GM19397 (cell line): Measurements from ENCODE around the gene PDE6B.
"Not testable (repeated sequence)": the region's sequence is repeated elsewhere in the genome, so short reads cannot be mapped to it uniquely, and the experiment has no call there.

ENCODE experiments used
- ATAC-seq: cut with Tn5 transposase; IDR thresholded peaks from one replicate; pipeline ENCODE4 v1.9.1; 2021; ENCODE audit warnings: mild to moderate bottlenecking, moderate library complexity; ENCODE audit not compliant: unreplicated experiment

PDE6B gene

DNA sequence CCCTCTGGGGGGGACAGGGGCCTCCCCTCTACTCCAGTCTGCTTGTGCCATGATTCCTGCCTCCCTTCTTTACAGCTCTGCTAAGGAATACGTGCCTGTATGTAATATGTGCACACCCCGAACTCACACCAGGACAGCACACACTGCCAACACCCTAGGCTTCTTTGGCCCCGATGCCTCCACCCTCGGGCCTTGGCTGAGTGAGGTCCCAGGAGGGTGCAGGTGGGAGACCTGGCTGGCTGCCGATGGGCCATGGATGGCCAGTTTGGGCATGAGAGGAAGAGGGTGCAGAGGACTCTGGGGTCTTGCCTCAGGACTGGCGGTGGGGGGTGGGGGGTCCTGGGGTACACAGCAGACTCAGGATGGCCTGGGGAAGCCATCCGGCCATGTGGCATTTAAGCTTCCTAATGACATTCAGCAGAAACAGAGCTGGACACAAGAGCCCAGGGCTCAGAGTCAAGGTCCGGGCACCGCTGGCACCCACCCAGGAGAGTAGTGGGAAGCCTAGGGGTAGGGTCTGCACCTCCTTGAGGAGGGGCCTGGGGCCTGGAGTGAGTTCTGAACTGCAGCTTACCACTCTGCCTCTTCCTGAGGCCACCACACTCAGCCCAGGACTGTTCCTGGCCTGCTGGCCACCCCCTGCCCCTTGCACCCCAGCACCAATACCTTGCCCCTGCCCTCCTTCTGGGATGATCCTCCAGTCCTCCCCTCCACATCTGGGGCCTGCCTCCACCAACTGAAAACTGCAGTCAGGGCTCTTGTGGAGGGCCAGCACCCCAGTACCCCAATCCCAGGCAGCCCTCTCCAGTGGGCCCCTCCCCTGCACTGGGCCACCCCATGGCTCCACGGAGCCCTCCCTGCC, 78.2 kb downstream of the PDE6B start:
- ATAC-seq, result no peak

DNA sequence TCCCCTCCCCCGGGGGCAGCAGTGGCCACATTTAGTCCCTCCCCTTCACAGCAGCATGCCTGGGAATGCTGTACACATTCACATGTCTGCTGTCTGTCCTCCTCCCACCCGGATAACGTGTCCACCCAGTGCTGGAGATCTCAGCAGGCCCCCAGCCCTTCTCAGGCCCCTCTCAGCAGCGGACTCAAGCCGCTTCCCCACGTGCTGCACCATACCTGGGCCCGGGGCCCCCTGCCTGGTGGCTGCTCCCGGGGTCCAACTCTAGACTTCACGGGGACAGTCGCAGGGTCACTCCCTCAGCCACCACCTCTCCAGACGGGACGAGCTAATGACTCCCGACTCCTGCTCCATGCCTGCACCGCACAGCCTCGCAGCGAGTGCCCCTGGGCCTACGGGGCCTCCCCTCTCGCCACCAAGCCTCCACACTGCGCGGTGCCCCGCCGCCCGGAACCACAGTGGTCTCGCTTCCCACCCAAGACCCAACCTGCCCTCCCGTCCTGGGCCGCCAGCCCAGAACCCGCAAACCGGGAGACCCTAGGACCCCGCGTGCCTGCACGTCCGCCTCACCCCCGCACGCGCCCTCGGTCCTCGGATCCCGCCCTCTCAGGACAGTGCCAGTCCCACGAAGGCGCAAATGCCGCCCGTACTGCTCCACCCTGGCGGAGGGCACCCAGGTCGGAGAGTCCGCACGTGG, 79.0 kb downstream of the PDE6B start:
- no peak for ATAC-seq

DNA sequence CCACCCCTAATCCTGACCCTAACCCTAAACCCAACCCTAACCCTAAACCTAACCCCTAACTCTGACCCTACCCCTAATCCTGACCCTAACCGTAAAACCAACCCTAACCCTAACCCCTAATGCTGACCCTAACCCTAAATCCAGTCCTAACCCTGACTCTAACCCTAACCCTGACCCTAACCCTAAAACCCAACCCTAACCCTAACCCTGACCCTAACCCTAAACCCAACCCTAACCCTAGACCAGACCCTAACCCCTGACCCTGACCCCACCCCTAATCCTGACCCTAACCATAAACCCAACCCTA, 79.6 kb downstream of the PDE6B start:
- ATAC-seq, result no peak

DNA sequence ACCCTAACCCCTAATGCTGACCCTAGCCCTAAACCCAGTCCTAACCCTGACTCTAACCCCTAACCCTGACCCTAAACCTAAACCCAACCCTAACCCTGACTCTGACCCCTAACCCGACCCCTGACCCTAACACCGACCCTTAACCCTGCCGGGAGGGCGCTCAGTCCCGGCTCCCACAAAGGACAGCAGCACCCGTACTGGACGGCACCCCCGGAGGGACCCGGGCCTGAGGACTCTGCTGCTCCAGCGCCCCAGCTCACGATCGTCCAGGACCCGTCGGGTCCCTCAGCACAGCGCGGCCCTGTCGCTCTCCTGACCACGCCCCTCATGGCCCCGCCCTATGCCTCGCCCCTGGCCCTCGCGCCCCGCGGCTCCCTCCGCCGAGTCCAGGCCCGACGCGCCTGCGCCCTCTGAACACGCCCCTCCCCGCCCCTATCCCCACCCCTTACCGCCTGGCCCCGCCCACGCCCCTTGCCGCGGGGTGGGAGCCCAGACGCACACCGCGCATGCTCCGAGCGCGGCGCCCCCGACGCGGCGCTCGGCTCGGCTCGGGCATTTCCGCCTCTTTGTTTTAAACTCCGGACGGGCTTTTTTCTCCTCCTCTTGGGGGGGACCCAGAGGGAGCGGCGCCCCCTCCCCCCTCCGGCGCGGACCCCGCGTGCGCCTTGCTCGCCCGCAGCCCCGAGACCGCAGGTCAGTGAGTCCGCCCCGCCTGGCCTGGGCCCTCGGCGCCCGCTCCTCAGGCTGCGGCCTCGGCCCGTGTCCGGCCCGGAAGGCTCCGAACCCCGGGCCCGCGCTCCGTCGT, 80.1 kb downstream of the PDE6B start, which contains the start of gene PCGF3:
PCGF3 (plus strand) TSS at position 555 of the 805 bp plus-strand sequence. CDS start 27,849 bp downstream, outside the sequence.
- ATAC-seq, result peak; percentile 91

DNA sequence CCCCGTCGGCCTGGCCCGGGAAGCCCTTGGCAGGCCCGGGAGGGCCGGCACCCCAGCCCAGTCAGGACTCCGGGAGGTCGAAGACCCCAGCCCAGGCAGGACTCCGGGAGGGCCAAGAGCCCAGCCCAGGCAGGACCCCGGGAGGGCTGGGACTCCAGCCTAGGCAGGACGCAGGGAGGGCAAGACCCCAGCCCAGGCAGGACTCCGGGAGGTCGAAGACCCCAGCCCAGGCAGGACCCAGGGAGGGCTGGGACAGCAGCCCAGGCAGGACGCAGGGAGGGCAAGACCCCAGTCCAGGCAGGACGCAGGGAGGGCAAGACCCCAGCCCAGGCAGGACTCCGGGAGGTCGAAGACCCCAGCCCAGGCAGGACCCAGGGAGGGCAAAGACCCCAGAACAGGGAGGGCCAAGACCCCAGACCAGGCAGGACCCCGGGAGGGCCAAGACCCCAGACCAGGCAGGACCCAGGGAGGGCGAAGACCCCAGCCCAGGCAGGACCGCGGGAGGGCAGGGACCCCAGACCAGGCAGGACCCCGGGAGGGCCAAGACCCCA, 80.8 kb downstream of the PDE6B start:
- not testable (repeated sequence) for ATAC-seq

DNA sequence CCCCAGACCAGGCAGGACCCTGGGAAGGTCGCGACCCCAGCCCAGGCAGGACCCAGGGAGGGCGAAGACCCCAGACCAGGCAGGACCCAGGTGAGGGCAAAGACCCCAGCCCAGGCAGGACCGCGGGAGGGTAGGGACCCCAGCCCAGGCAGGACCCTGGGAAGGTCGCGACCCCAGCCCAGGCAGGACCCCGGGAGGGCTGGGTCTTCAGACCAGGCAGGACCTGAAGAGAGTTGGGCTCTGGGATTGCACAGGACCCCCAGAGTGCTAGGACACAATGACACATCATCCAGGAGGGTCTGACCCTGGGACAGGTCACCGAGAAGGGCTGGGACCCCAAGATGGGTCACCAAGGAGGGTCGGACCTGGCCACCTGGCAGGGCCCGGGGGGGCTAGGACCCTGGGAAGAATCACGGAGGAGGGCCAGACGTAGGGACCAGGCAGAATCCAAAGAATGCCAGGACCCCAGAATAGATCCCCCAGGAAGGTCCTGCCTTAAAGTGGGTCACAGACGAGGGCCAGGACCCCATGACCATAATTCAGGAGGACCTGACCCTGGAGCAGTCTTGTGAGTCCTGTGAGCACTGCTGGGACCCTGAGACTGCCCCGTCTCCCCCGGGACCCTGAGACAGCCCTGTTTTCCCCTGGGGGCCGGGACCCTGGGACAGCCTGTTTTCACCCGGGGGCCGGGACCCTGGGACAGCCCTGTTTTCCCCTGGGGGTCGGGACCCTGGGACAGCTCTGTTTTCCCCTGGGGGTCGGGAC, 81.6 kb downstream of the PDE6B start:
- ATAC-seq, result no peak

DNA sequence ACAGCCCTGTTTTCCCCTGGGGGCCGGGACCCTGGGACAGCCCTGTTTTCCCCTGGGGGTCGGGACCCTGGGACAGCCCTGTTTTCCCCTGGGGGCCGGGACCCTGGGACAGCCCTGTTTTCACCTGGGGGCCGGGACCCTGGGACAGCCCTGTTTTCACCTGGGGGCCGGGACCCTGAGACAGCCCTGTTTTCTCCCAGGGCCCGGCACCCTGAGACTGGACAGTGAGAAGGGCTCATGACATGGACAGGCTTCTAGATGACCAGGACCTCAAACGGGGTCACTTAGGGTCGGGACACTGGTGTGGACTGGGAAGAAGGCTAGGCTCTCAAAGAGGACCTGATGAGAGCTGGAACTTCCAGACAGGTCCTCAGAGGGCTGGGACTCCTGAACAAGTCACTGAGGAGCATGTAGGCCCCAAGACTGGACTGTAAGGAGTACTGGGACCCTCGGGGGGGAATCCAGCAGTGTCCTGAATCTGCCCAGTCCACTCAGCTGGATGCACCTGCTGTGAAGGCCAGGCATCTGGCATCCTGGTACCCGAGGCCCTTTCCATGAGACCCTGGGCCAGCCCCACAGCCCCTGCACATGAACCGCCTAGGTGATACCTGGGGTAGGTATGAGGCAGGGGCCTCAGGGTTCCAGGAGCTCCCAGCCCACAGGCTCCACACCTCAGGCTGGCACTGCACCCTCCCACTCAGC, 82.7 kb downstream of the PDE6B start:
- no peak for ATAC-seq

DNA sequence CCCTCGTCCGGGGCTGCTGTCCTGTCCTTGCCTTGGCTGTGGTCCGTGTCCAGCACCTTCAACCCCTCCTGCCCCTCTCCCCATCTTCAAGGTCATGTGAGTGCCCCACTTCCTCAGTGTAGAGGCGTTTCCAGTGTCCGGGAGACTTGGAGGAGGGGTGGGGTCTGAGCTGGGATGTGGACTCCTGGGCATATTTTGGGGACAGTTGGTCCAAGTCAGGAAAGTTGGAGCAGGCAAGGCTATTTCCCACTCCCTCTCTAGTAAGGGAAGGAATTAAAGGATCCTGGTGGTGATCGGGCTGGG, 83.2 kb downstream of the PDE6B start:
- ATAC-seq, result no peak

DNA sequence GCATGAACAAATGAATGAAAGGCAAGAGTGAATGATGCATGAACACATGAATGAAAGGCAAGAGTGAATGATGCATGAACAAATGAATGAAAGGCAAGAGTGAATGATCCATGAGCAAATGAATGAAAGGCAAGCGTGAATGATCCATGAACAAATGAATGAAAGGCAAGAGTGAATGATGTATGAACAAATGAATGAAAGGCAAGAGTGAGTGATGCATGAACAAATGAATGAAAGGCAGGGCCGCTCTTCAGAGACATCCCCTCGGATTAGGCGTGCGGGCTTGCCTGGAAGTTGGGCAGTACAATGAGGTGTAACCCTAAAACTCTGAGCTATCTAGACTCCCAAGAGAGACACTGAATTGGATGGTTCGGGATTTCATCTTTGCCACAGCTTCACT, 84.0 kb downstream of the PDE6B start:
- no peak for ATAC-seq

DNA sequence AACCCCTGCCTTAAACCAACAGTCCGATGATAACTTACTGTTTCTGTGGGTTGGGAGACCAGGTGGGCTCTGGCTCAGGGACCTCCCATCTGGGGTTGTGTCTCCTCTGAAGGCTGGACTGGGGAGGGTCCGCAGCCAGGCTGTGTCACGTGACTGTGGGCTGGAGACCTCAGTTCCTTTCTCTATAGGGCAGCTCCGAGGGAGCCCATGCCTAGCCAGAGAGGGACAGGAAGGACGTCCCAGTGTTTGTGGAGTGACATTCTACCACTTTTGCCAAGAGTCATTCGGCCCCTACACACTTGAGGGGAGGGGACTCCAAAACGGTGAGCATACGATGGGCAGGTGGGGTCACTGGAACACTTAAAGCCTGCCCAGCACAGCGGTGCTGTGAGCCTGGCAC, 84.7 kb downstream of the PDE6B start:
- ATAC-seq, result no peak

DNA sequence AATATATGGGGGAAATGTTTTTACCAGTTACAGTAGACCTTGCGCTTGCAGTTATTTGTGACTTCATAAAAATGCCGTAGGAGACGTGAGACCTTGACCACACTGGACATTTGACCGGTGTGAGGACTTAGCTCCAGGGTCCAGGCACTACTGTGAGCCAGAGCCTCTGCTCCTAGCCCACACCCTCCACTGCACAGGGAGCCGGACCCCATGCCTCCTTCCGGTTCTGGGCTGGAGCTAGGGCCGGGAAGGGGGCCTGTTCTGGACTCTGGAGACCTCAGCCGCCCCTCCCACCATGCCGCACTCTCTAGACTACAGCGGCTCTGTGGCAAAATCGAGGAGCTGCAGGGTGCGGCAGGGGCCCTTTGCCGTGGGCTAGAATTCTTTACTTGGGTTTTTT, 85.5 kb downstream of the PDE6B start:
- no peak for ATAC-seq

DNA sequence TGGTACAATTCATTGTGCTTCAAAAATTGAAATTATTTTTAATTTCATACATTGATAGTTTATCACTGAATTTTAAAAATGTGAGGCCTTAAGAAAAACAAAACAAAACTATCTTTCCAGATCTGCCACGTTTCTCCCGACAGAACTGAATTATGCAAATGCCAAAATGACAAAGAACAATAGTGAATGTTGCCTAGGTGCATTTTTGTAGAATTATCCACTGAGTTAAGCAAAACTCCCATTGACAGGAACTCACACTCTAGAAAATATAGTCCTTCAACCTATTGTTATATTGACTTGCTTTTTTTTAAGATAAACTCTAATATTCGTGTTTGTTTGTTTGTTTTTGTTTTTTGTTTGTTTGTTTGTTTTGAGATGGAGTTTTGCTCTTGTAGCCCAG, 86.7 kb downstream of the PDE6B start:
- ATAC-seq, result no peak

DNA sequence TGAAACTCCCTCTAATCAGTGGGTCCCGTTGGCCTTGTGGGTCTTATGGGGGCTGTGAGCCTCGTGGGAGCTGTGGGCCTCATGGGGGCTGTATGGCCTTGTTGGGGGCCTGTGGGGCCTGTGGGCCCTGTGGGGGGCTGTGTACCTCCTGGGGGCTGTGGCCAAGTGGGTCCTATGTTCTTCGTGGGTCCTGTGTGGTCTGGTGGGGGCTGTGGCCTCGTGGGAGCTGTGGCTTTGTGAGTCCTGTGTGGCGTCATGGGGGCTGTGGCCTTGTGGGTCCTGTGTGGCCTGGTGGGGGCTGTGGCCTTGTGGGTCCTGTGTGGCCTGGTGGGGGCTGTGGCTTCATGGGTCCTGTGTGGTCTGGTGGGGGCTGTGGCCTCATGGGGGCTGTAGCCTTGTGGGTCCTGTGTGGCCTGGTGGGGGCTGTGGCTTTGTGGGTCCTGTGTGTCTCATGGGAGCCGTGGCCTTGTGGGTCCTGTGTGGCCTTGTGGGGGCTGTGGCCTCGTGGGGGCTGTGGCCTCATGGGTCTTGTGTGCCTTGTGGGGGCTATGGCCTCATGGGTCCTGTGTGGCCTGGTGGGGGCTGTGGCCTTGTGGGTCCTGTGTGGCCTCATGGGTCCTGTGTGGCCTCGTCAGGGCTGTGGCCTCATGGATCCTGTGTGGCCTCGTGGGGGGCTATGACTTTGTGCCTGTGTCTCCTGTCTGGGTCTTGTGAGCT, 87.7 kb downstream of the PDE6B start:
- no peak for ATAC-seq

DNA sequence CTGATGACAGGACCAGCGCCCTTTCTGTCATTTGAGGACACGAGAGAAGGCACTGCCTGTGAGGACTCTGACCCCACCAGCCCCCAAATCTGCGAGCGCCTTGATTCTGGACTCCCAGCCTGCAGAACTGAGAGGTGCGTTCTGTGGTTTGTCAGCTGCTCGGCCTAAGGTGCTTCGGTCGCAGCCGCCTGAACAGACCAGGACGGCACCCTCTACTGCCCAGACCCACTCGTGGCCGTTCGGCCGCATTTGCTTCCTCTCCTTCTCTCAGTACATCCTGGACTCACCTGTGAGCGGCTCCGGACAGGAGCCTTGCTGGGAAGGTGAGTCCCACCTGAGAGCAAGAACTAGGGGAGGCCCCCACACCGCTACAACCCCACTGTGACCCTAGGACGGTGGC, 88.7 kb downstream of the PDE6B start:
- ATAC-seq, result no peak

DNA sequence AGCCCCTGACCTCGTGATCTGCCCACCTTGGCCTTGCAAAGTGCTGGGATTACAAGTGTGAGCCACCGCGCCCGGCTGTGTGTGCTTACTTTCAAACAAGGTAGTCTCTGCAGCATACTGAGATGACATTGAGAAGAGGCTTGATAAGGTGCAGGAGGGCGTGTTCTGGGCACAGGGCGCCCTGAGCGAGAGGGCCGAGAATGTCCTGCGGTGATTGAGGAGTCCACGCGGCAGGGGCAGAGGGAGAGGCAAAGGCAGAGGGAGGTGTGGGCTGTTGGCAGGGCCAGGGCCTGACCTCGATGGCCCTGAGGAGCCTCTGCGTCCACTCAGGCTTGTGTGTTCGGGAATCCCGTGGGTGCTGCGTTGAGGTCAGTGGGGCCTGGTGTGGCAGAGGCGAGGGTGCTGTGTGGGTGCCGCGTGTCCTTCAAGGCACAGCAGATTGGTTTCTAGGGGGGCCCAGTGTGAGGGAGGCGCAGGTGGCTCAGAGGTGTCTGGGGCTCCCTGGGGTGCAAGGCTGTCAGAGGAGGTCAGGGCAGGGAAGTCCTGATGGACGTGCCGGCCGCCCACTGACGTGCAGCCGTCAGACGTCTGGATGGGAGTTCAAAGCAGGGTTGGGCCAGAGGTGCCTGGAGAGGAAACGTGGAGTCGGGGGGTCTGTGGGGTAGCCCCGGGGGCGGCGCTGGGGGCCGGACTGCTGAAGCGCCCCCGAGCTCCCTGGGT, 92.4 kb downstream of the PDE6B start:
- ATAC-seq, result no peak

DNA sequence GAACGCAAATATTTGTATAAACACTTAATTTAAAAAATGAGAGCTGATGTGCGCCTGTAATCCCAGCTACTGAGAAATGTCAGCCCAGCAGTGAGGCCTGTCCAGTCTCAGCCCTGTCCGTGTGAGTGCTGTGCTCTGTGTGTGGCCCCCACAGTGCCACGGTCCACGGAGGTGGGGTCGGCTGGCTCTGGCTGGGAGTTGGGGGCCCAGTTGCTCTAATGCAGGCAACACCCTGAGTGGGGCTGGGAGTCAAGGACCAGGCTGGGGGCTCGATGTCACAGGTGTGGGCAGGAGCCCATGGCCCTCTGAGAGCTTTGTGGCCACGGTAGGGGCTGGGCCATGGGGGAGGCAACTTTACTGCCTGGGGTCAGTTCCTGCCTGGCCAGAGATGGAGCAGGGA, 93.1 kb downstream of the PDE6B start:
- no peak for ATAC-seq
